GM12878 (cell line): ENCODE data around the gene HMGN1. TPM values are rescaled to one million over a fixed set of nuclear protein-coding genes. Genes with fewer than 3 reads are reported as not detected.
"Not testable (repeated sequence)": the region's sequence is repeated elsewhere in the genome, so short reads cannot be mapped to it uniquely, and the experiment has no call there.

Experiments
- ATAC-seq: fragments of 200-7000 bp; cut with Tn5 transposase; 3 replicates; pipeline ENCODE4 v1.9.1; 2020; ENCODE audit warnings: mild to moderate bottlenecking, moderate library complexity
- BruUV-seq: library from RNA; stranded (reverse); fragments of 400-500 nt; replicated peaks from 2 replicates; lab custom pipeline; 2021; lab: Mats Ljungman, UMichigan
- CTCF ChIA-PET: fragments of 300-600 bp; sonication (Branson Sonifier 250); formaldehyde crosslinking; extraction: SDS; loops from one replicate; lab custom pipeline; 2021; ENCODE audit warnings: inconsistent platforms; lab: Yijun Ruan, JAX
- POLR2A ChIA-PET: fragments of 350-600 bp; formaldehyde crosslinking; extraction: SDS; loops from one replicate; lab custom pipeline; 2021; ENCODE audit warnings: inconsistent platforms; lab: Charles Lee
- RAD21 ChIA-PET: fragments of 300-600 bp; sonication (Branson Sonifier 250); formaldehyde crosslinking; loops from one replicate; lab custom pipeline; 2023; ENCODE audit warnings: antibody characterized with exemption; ENCODE audit not compliant: unreplicated experiment; lab: Charles Lee
- SMC1A ChIA-PET: fragments of 300-600 bp; sonication (Branson Sonifier 250); formaldehyde crosslinking; loops from one replicate; lab custom pipeline; 2023; ENCODE audit not compliant: unreplicated experiment, uncharacterized antibody; lab: Charles Lee
- DNase-seq: peaks from one replicate; pipeline ENCODE4 v3.0.0-alpha.2; 2011; ENCODE audit warnings: low read depth, low spot score
- FAIRE-seq: peaks from 3 replicates; lab custom pipeline; 2011; peaks lifted over from hg19 to GRCh38; lab: Jason Lieb, UNC
- H2AFZ ChIP-seq: 2 replicates; pipeline ENCODE4 v1.6.0; 2011; ENCODE audit warnings: low read depth, low read length, control low read depth; ENCODE audit not compliant: control insufficient read depth
- H3K27ac ChIP-seq: 2 replicates; pipeline ENCODE4 v1.5.1; 2011; ENCODE audit warnings: control low read depth; ENCODE audit not compliant: control insufficient read depth, insufficient read depth
- H3K27me3 ChIP-seq, 2 experiments: replicated peaks in 1 of 2; 2 replicates each; pipeline versions ENCODE4 v1.6.0 to v1.6.1; 2011; ENCODE audit warnings: low read length in 1 of 2; ENCODE audit not compliant: control insufficient read depth in 2 of 2, insufficient read depth in 2 of 2
- H3K36me3 ChIP-seq, 2 experiments: 2 replicates each; pipeline ENCODE4 v1.5.1; 2011; ENCODE audit warnings: low read length in 1 of 2; ENCODE audit not compliant: control insufficient read depth in 2 of 2, insufficient read depth in 2 of 2
- H3K4me1 ChIP-seq: 2 replicates; pipeline ENCODE4 v1.6.1; 2011; ENCODE audit warnings: mild to moderate bottlenecking, low read length, moderate library complexity, mixed read lengths; ENCODE audit not compliant: control insufficient read depth, insufficient read depth
- H3K4me2 ChIP-seq: 2 replicates; pipeline ENCODE4 v1.6.0; 2011; ENCODE audit warnings: control low read depth; ENCODE audit not compliant: control insufficient read depth, insufficient read depth
- H3K4me3 ChIP-seq: fragments of 200-600 bp; sonication (generic); 2 replicates; pipeline ENCODE4 v1.5.1; 2016
- H3K79me2 ChIP-seq: 2 replicates; pipeline ENCODE4 v1.6.0; 2011; ENCODE audit warnings: low read length; ENCODE audit not compliant: control insufficient read depth, insufficient read depth
- H3K9ac ChIP-seq: 2 replicates; pipeline ENCODE4 v1.8.0; 2011; ENCODE audit warnings: low read length, control low read depth, mixed read lengths; ENCODE audit not compliant: control insufficient read depth, insufficient read depth
- H3K9me3 ChIP-seq: replicated peaks from 3 replicates; pipeline ENCODE4 v1.5.1; 2011; ENCODE audit warnings: mild to moderate bottlenecking, low read length; ENCODE audit not compliant: control insufficient read depth, insufficient read depth
- H4K20me1 ChIP-seq: 2 replicates; pipeline ENCODE4 v1.6.0; 2011; ENCODE audit not compliant: control insufficient read depth, insufficient read depth
- ATF3 ChIP-seq: IDR thresholded peaks from 2 replicates; pipeline ENCODE4 v1.6.1; 2011; ENCODE audit warnings: low read depth, mild to moderate bottlenecking, low read length, moderate library complexity, borderline replicate concordance; ENCODE audit errors: extremely low read depth
- CBX5 ChIP-seq: sonication (generic); IDR thresholded peaks from 2 replicates; pipeline ENCODE4 v1.6.1; 2016; ENCODE audit warnings: low read depth, moderate library complexity, mild to moderate bottlenecking, inconsistent platforms
- CHD1 ChIP-seq: IDR thresholded peaks from 2 replicates; pipeline ENCODE4 v1.6.1; 2012; ENCODE audit warnings: low read depth, low read length, improper control_type of control experiment
- MTA3 ChIP-seq: IDR thresholded peaks from 2 replicates; pipeline ENCODE4 v1.6.1; 2012; ENCODE audit warnings: low read length, inconsistent platforms, borderline replicate concordance
- MYB ChIP-seq: fragments of 150-350 bp; IDR thresholded peaks from 2 replicates; pipeline ENCODE4 v1.6.1; 2014; ENCODE audit warnings: mild to moderate bottlenecking, low read depth, low read length, borderline replicate concordance
- RBBP5 ChIP-seq: fragments of 200-600 bp; sonication (generic); conservative IDR thresholded peaks from 2 replicates; pipeline ENCODE4 v1.6.1; 2016
- WGBS: methylation state at CpG from one replicate; pipeline ENCODE4 v1.1.6; 2016; ENCODE audit warnings: low lambda C conversion rate; ENCODE audit not compliant: insufficient replicate concordance, insufficient coverage; ENCODE audit errors: missing lambda C conversion rate; 5-methylcytosine and 5-hydroxymethylcytosine counted together
- in situ Hi-C: fragments of 300-500 bp; cut with MboI; formaldehyde crosslinking; loops from 9 replicates; pipeline ENCODE4 v1.14.3; 2018; ENCODE audit warnings: mixed read lengths
- intact Hi-C: fragments of 100-400 bp; cut with micrococcal nuclease; formaldehyde crosslinking; loops from one replicate; pipeline ENCODE4 v1.14.2; 2022; ENCODE audit not compliant: unreplicated experiment
- polyA plus RNA-seq, 11 experiments: library from polyadenylated mRNA; depleted of rRNA in 4 of 11; unstranded in 6 of 11; stranded (reverse) in 5 of 11; fragments of >200 nt; fragmentation: Nextera tagmentation in 4 of 11; fragmentation: Illumina TruSeq in 1 of 11; extraction: Ambion mirVana in 4 of 11; extraction: Trizol in 1 of 11; gene quantifications; 1 replicate in 1 of 11; 2 replicates in 10 of 11; pipeline versions ENCODE4 v1.2.1 to v1.2.3, GENCODE V29; 2011 to 2016; ENCODE audit warnings: inconsistent platforms in 2 of 11, missing spikeins in 2 of 11, low read depth in 1 of 11
- total RNA-seq, 4 experiments: library from RNA; depleted of rRNA in 3 of 4; stranded (reverse); fragments of >200 nt in 3 of 4; fragmentation: Illumina TruSeq in 1 of 4; extraction: Trizol in 1 of 4; gene quantifications; 2 replicates each; pipeline versions ENCODE4 v1.2.1 to v1.2.3, GENCODE V29; 2013 to 2021
- TF ChIP-seq, protein P1 (sequence below): IDR thresholded peaks from 2 replicates; pipeline ENCODE4 v1.6.1; 2012; ENCODE audit warnings: mild to moderate bottlenecking, low read depth, low read length

The HMGN1 gene
- total and polyA plus RNA-seq, 10 of the 15 experiments (the other 5 are each of a cell fraction or from before 2014, with no cell fraction given) = 120 to 798 (median 396) TPM

DNA sequence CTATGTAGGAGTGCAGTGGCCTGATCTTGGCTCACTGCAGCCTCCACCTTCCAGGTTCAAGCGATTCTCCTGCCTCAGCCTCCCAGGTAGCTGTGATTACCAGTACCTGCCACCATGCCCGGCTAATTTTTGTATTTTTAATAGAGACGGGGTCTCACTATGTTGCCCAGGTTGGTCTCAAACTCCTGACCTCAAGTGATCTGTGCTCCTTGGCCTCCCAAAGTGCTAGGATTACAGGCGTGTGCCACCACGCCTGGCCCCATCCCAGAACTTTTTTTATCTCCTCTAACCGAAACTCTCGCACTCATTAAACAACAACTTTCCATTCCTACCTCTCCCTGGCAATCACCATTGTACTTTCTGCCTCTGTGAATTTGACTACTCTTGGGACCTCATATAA is 33.2 kb upstream of the HMGN1 start:
- DNase-seq, RAD21 ChIA-PET, POLR2A ChIA-PET, H3K36me3 ChIP-seq, H3K79me2 ChIP-seq, H3K9me3 ChIP-seq, H3K27me3 ChIP-seq, SMC1A ChIA-PET, H4K20me1 ChIP-seq, BruUV-seq, ATAC-seq, in situ Hi-C loops, H3K4me3 ChIP-seq, intact Hi-C loops, H2AFZ ChIP-seq, H3K27ac ChIP-seq, FAIRE-seq, H3K9ac ChIP-seq, H3K4me1 ChIP-seq, H3K4me2 ChIP-seq: not testable (repeated sequence)
- 97% methylated on average over 7 of the region's 7 CpGs for WGBS
- CTCF ChIA-PET = interaction anchor here (0.6 kb wide), 1 partner anchor 77 kb away, joined by 3 read pairs; no protein-coding TSS in a partner anchor

GRCh38 chr21:39381009-39381408 is 32.1 kb upstream of the HMGN1 start:
- no peaks in the 10 kb centered on the region for H3K9me3 ChIP-seq
- peak overlapping the region; percentile 67 for H3K9ac ChIP-seq
- POLR2A ChIA-PET = interaction anchor here (1.9 kb wide), 1 partner anchor 33 kb away, joined by 8 read pairs; the partner anchor contains the start of gene HMGN1
- H2AFZ ChIP-seq = peak overlapping the region; percentile 2
- ATAC-seq = peak; percentile 3; the same call in 2 of the 3 replicates
- no peak for TF ChIP-seq RBBP5
- TF ChIP-seq CHD1 = no peak
- TF ChIP-seq MYB = no peak
- no peak for TF ChIP-seq ATF3
- TF ChIP-seq CBX5 = no peak
- no peak for TF ChIP-seq MTA3
- TF ChIP-seq, protein P1, sequence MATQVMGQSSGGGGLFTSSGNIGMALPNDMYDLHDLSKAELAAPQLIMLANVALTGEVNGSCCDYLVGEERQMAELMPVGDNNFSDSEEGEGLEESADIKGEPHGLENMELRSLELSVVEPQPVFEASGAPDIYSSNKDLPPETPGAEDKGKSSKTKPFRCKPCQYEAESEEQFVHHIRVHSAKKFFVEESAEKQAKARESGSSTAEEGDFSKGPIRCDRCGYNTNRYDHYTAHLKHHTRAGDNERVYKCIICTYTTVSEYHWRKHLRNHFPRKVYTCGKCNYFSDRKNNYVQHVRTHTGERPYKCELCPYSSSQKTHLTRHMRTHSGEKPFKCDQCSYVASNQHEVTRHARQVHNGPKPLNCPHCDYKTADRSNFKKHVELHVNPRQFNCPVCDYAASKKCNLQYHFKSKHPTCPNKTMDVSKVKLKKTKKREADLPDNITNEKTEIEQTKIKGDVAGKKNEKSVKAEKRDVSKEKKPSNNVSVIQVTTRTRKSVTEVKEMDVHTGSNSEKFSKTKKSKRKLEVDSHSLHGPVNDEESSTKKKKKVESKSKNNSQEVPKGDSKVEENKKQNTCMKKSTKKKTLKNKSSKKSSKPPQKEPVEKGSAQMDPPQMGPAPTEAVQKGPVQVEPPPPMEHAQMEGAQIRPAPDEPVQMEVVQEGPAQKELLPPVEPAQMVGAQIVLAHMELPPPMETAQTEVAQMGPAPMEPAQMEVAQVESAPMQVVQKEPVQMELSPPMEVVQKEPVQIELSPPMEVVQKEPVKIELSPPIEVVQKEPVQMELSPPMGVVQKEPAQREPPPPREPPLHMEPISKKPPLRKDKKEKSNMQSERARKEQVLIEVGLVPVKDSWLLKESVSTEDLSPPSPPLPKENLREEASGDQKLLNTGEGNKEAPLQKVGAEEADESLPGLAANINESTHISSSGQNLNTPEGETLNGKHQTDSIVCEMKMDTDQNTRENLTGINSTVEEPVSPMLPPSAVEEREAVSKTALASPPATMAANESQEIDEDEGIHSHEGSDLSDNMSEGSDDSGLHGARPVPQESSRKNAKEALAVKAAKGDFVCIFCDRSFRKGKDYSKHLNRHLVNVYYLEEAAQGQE = no peak
- TF ChIP-seq, all 136 proteins: peak for 0
- intact Hi-C loops = loop anchor here (2.0 kb wide), 1 partner anchor 32 kb away; the partner anchor contains the start of gene HMGN1
- WGBS = 49% methylated on average over 12 of the region's 12 CpGs
- Histone ChIP-seq H3K27me3 (no peaks in the 10 kb centered on the region), H3K4me2 (peak overlapping the region; percentile 89), H4K20me1 (no peaks in the 10 kb centered on the region), H3K36me3 (no peaks in the 10 kb centered on the region), H3K27ac (no peak overlapping the region), H3K79me2 (no peaks in the 10 kb centered on the region; the same call in 1 of the 2 replicates), H3K4me1 (peaks cover 4% of the 10 kb centered on the region), H3K4me3 (peak overlapping the region; percentile 72)
- TSS peak; percentile 70 for BruUV-seq
- FAIRE-seq (no peak), DNase-seq (no peak)
- RAD21 ChIA-PET = interaction anchor here (1.5 kb wide), 1 partner anchor 35 kb away, joined by 8 read pairs; no protein-coding TSS in a partner anchor
- in situ Hi-C loops = no loop called here
- CTCF ChIA-PET = no interaction called here
- SMC1A ChIA-PET = interaction anchor here (1.4 kb wide), 1 partner anchor 17 kb away, joined by 3 read pairs; no protein-coding TSS in a partner anchor
